ENCODE measurements around the gene GALR1.
A peak's percentile ranks its signal among the peaks of the same experiment; 100 is the strongest.
"Not testable (repeated sequence)": the region's sequence is repeated elsewhere in the genome, so short reads cannot be mapped to it uniquely, and the experiment has no call there.

GALR1 gene

GRCh38 chr18:77223653-77224052 is 26.0 kb upstream of the GALR1 start:
- POLR2A ChIA-PET = interaction anchor here (0.7 kb wide), 1 partner anchor 463 kb away, joined by 3 read pairs; no protein-coding TSS in a partner anchor
- Histone ChIP-seq H3K36me3 (ENCODE audit: control insufficient read depth in 2 of 2, insufficient read depth in 1 of 2, low read length in 2 of 2) (no peaks in the 10 kb centered on the region), H3K27ac (ENCODE audit: extremely low read depth, low read depth, low read length) (no peak overlapping the region)

GRCh38 chr18:77230645-77231044 is 19.0 kb upstream of the GALR1 start:
- no peak for TF ChIP-seq KLF9 (tag by site-specific recombination; IDR thresholded peaks at IDR 0.05; ENCODE audit: low read depth)
- Histone ChIP-seq H3K4me1 (ENCODE audit: control insufficient read depth, insufficient read depth, low read length) (peaks cover 8% of the 10 kb centered on the region), H3K27ac (ENCODE audit: extremely low read depth, low read depth, low read length) (no peak overlapping the region), H3K36me3 (ENCODE audit: control insufficient read depth in 2 of 2, insufficient read depth in 1 of 2, low read length in 2 of 2) (no peaks in the 10 kb centered on the region), H3K4me3 (ENCODE audit: low read depth, low read length) (no peak overlapping the region), H3K9me3 (ENCODE audit: control insufficient read depth, insufficient read depth, low read depth, low read length) (no peaks in the 10 kb centered on the region)
- POLR2A ChIA-PET = no interaction called here
- CTCF ChIA-PET = no interaction called here

More at GRCh38 chr18:77223653-77224052, 26.0 kb upstream of the GALR1 start:
- peaks cover 8% of the 10 kb centered on the region for H3K4me1 ChIP-seq (ENCODE audit: control insufficient read depth, insufficient read depth, low read length)
- TF ChIP-seq PRDM6 (tag by site-specific recombination; IDR thresholded peaks at IDR 0.05) (peak; percentile 23; the same call in 1 of the 2 replicates), ZNF654 (tag by site-specific recombination; IDR thresholded peaks at IDR 0.05; ENCODE audit: low read depth) (no peak), ZNF416 (tag by site-specific recombination; IDR thresholded peaks at IDR 0.05) (no peak), ZNF239 (tag by site-specific recombination; IDR thresholded peaks at IDR 0.05) (no peak), ZNF202 (tag by site-specific recombination; IDR thresholded peaks at IDR 0.05; ENCODE audit: borderline replicate concordance) (no peak), KLF8 (tag by site-specific recombination; IDR thresholded peaks at IDR 0.05) (no peak)
- TF ChIP-seq, protein P1, sequence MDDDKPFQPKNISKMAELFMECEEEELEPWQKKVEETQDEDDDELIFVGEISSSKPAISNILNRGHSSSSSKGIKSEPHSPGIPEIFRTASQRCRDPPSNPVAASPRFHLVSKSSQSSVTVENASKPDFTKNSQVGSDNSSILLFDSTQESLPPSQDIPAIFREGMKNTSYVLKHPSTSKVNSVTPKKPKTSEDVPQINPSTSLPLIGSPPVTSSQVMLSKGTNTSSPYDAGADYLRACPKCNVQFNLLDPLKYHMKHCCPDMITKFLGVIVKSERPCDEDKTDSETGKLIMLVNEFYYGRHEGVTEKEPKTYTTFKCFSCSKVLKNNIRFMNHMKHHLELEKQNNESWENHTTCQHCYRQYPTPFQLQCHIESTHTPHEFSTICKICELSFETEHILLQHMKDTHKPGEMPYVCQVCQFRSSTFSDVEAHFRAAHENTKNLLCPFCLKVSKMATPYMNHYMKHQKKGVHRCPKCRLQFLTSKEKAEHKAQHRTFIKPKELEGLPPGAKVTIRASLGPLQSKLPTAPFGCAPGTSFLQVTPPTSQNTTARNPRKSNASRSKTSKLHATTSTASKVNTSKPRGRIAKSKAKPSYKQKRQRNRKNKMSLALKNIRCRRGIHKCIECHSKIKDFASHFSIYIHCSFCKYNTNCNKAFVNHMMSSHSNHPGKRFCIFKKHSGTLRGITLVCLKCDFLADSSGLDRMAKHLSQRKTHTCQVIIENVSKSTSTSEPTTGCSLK (tag by site-specific recombination; IDR thresholded peaks at IDR 0.05) = no peak
- CTCF ChIA-PET = interaction anchor here (1.7 kb wide), 1 partner anchor 12 kb away, joined by 9 read pairs; no protein-coding TSS in a partner anchor
- no peak overlapping the region for H3K4me3 ChIP-seq (ENCODE audit: low read depth, low read length)
- H3K9me3 ChIP-seq (ENCODE audit: control insufficient read depth, insufficient read depth, low read depth, low read length) = no peaks in the 10 kb centered on the region

DNA sequence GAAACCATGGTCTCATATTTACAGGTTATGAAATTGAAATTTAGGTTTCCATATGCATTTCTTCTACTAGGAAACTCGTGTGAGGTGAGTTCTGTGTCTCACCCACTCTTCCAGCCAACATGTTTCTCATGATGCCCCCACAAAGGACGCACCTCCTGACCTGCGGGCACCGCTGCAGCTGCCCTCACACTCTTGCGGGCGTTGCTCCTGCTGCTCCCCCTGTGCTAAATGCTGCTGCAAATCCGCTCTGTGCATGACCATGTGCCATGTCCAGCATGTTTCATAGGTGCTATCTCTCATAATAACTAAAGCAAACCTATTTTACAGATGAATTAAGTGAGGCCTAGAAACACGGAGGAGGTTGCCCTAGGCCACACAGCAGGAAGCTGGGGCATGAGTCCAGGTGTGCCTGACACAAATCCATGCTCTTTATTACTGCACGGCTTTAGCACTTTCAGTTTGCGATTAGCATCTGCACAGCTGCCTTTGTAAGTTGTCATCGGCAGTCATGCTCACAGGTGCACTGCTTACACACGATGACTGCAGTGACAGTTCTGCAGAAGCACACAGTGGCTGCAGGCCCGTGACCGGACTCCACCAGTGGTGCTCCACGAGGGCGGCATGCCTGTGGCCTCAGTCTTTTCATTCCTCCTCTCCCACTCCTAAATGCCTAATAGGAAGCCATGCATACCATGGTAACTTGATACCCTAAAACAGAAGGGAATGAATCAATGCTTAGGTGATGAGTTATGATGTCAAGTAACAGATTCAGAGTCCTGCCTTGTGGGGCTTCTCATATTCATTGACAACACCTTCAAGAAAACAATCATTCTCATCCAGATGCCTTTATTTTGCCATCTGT is 14.9 kb upstream of the GALR1 start:
- Histone ChIP-seq H3K27ac (ENCODE audit: extremely low read depth, low read depth, low read length) (no peak overlapping the region), H3K9me3 (ENCODE audit: control insufficient read depth, insufficient read depth, low read depth, low read length) (no peaks in the 10 kb centered on the region), H3K4me1 (ENCODE audit: control insufficient read depth, insufficient read depth, low read length) (no peaks in the 10 kb centered on the region), H3K36me3 (ENCODE audit: control insufficient read depth in 2 of 2, insufficient read depth in 1 of 2, low read length in 2 of 2) (no peaks in the 10 kb centered on the region), H3K4me3 (ENCODE audit: low read depth, low read length) (no peak overlapping the region)
- ChIA-PET POLR2A (no interaction called here), CTCF (no interaction called here)
- TF ChIP-seq ZNF266 (tag by site-specific recombination; IDR thresholded peaks at IDR 0.05; ENCODE audit: low read depth) (no peak), ZNF433 (tag by site-specific recombination; IDR thresholded peaks at IDR 0.05; ENCODE audit: low read depth) (no peak), ZNF248 (tag by site-specific recombination; IDR thresholded peaks at IDR 0.05) (no peak), MEIS1 (CRISPR knock-in tag; IDR thresholded peaks at IDR 0.05; ENCODE audit: borderline replicate concordance) (no peak)

- CTCF ChIA-PET; POLR2A ChIA-PET; H3K27ac ChIP-seq (ENCODE audit: extremely low read depth, low read depth, low read length); H3K4me3 ChIP-seq (ENCODE audit: low read depth, low read length); H3K9me3 ChIP-seq (ENCODE audit: control insufficient read depth, insufficient read depth, low read depth, low read length); H3K36me3 ChIP-seq (ENCODE audit: control insufficient read depth in 2 of 2, insufficient read depth in 1 of 2, low read length in 2 of 2); H3K4me1 ChIP-seq (ENCODE audit: control insufficient read depth, insufficient read depth, low read length): not testable (repeated sequence)
These were observed 10.4 kb upstream of the GALR1 start for GRCh38 chr18:77239285-77239684.
